GM06990 (cell line): ENCODE results near the gene WAC.

ENCODE experiments used
- DNase-seq: peaks from one replicate; pipeline ENCODE4 v3.0.0-alpha.2; 2011; ENCODE audit not compliant: insufficient read length; ENCODE audit errors: extremely low read depth
- H3K27me3 ChIP-seq: replicated peaks from 2 replicates; pipeline ENCODE4 v1.6.0; 2011; ENCODE audit warnings: low read length; ENCODE audit not compliant: control insufficient read depth, insufficient read depth
- H3K36me3 ChIP-seq: 2 replicates; pipeline ENCODE4 v1.5.1; 2011; ENCODE audit warnings: low read length; ENCODE audit not compliant: control insufficient read depth, insufficient read depth
- H3K4me3 ChIP-seq: replicated peaks from 2 replicates; pipeline ENCODE4 v1.5.1; 2011; ENCODE audit warnings: low read depth, mild to moderate bottlenecking, control low read depth, low read length
- CTCF ChIP-seq: IDR thresholded peaks from 2 replicates; pipeline ENCODE4 v1.5.1; 2011; ENCODE audit warnings: low read length, control low read depth, mild to moderate bottlenecking, inconsistent platforms; ENCODE audit not compliant: insufficient read depth, poor library complexity, severe bottlenecking

The WAC gene

GRCh38 chr10:28631896-28632583 lies 99.1 kb downstream of the WAC start:
- no peak for TF ChIP-seq CTCF
- Histone ChIP-seq H3K4me3 (no peak overlapping the region), H3K36me3 (no peaks in the 10 kb centered on the region), H3K27me3 (no peaks in the 10 kb centered on the region; the same call in none of the 2 replicates)
- no peak for DNase-seq

GRCh38 chr10:28632584-28632945 lies 99.6 kb downstream of the WAC start:
- Histone ChIP-seq H3K36me3 (no peaks in the 10 kb centered on the region), H3K4me3 (no peak overlapping the region), H3K27me3 (no peaks in the 10 kb centered on the region; the same call in none of the 2 replicates)
- TF ChIP-seq CTCF = no peak
- no peak for DNase-seq

- Histone ChIP-seq H3K27me3 (no peaks in the 10 kb centered on the region; the same call in none of the 2 replicates), H3K4me3 (no peak overlapping the region), H3K36me3 (no peaks in the 10 kb centered on the region)
- TF ChIP-seq CTCF = no peak
- no peak for DNase-seq
These were observed 100.8 kb downstream of the WAC start for GRCh38 chr10:28633750-28634149.

GRCh38 chr10:28637346-28637745 lies 104.4 kb downstream of the WAC start:
- Histone ChIP-seq H3K4me3 (no peak overlapping the region), H3K27me3 (no peaks in the 10 kb centered on the region), H3K36me3 (no peaks in the 10 kb centered on the region)
- no peak for TF ChIP-seq CTCF
- no peak for DNase-seq

GRCh38 chr10:28638392-28638791 lies 105.5 kb downstream of the WAC start:
- Histone ChIP-seq H3K36me3 (no peaks in the 10 kb centered on the region), H3K4me3 (no peak overlapping the region), H3K27me3 (no peaks in the 10 kb centered on the region; the same call in 1 of the 2 replicates)
- DNase-seq = no peak
- no peak for TF ChIP-seq CTCF

GRCh38 chr10:28640551-28640950 lies 107.6 kb downstream of the WAC start:
- TF ChIP-seq CTCF = no peak
- no peaks in the 10 kb centered on the region for H3K36me3 ChIP-seq
- H3K27me3 ChIP-seq = no peaks in the 10 kb centered on the region; the same call in 1 of the 2 replicates
- no peak overlapping the region for H3K4me3 ChIP-seq
- DNase-seq = no peak
